BJ (cell line): ENCODE results near the gene SMOC2. TPM values are rescaled to one million over a fixed set of nuclear protein-coding genes. Genes with fewer than 3 reads are reported as not detected.

Source experiments
- CTCF ChIA-PET: fragments of 350-600 bp; formaldehyde crosslinking; extraction: SDS; loops from one replicate; lab custom pipeline; 2021; ENCODE audit warnings: antibody characterized with exemption, inconsistent platforms; lab: Yijun Ruan, JAX
- POLR2A ChIA-PET: fragments of 300-600 bp; sonication (Branson Sonifier 250); formaldehyde crosslinking; extraction: SDS; loops from one replicate; lab custom pipeline; 2021; ENCODE audit warnings: antibody characterized with exemption; lab: Charles Lee
- DNase-seq: peaks from one replicate; pipeline ENCODE4 v3.0.0-alpha.2; 2011; ENCODE audit warnings: low read depth
- H3K27me3 ChIP-seq: 2 replicates; pipeline ENCODE4 v1.6.0; 2011; ENCODE audit warnings: low read length; ENCODE audit not compliant: control insufficient read depth, insufficient read depth
- H3K36me3 ChIP-seq: 2 replicates; pipeline ENCODE4 v1.5.1; 2011; ENCODE audit warnings: low read length; ENCODE audit not compliant: control insufficient read depth, insufficient read depth
- H3K4me3 ChIP-seq: 2 replicates; pipeline ENCODE4 v1.5.1; 2011; ENCODE audit warnings: low read depth, mild to moderate bottlenecking, control low read depth, low read length
- CTCF ChIP-seq: IDR thresholded peaks from 2 replicates; pipeline ENCODE4 v1.5.1; 2011; ENCODE audit warnings: low read depth, mild to moderate bottlenecking, control low read depth, inconsistent platforms, low read length, moderate library complexity; ENCODE audit not compliant: insufficient read depth
- polyA plus RNA-seq: library from polyadenylated mRNA; depleted of rRNA; stranded (reverse); fragments of >200 nt; gene quantifications from 2 replicates; pipeline ENCODE4 v1.2.3, GENCODE V29; 2011

The SMOC2 gene
- polyA plus RNA-seq, 1 experiment = not detected

- Histone ChIP-seq H3K27me3 (no peaks in the 10 kb centered on the region), H3K36me3 (no peaks in the 10 kb centered on the region), H3K4me3 (no peak overlapping the region)
- CTCF ChIA-PET = no interaction called here
- TF ChIP-seq CTCF = no peak
- DNase-seq = no peak
- POLR2A ChIA-PET = no interaction called here
Observed at GRCh38 chr6:168527451-168528210, 86.6 kb downstream of the SMOC2 start.

GRCh38 chr6:168528474-168529095 lies 87.6 kb downstream of the SMOC2 start:
- Histone ChIP-seq H3K27me3 (no peaks in the 10 kb centered on the region), H3K36me3 (no peaks in the 10 kb centered on the region), H3K4me3 (no peak overlapping the region)
- DNase-seq = no peak
- ChIA-PET POLR2A (no interaction called here), CTCF (no interaction called here)
- TF ChIP-seq CTCF = no peak

GRCh38 chr6:168529214-168529613 lies 88.2 kb downstream of the SMOC2 start:
- no peak overlapping the region for H3K4me3 ChIP-seq
- CTCF ChIA-PET = no interaction called here

GRCh38 chr6:168530653-168531071 lies 89.7 kb downstream of the SMOC2 start:
- Histone ChIP-seq H3K4me3 (no peak overlapping the region), H3K27me3 (no peaks in the 10 kb centered on the region), H3K36me3 (no peaks in the 10 kb centered on the region)
- ChIA-PET POLR2A (no interaction called here), CTCF (no interaction called here)
- no peak for DNase-seq
- no peak for TF ChIP-seq CTCF

More at GRCh38 chr6:168529214-168529613, 88.2 kb downstream of the SMOC2 start:
- no peak for DNase-seq
- TF ChIP-seq CTCF = no peak
- H3K27me3 ChIP-seq = no peaks in the 10 kb centered on the region
- no peaks in the 10 kb centered on the region for H3K36me3 ChIP-seq
- POLR2A ChIA-PET = no interaction called here

- H3K27me3 ChIP-seq = no peaks in the 10 kb centered on the region
- TF ChIP-seq CTCF = no peak
- DNase-seq = no peak
- no peaks in the 10 kb centered on the region for H3K36me3 ChIP-seq
- no peak overlapping the region for H3K4me3 ChIP-seq
- ChIA-PET POLR2A (no interaction called here), CTCF (no interaction called here)
Observed at GRCh38 chr6:168532070-168532469, 91.1 kb downstream of the SMOC2 start.
